Epithelial cell of esophagus (primary cell): Measurements from ENCODE around the gene RBKS.
"Not testable (repeated sequence)": the region's sequence is repeated elsewhere in the genome, so short reads cannot be mapped to it uniquely, and the experiment has no call there.

Experiments used
- DNase-seq: peaks from one replicate; pipeline ENCODE4 v3.0.0; 2010; ENCODE audit warnings: low read depth
- H3K4me3 ChIP-seq: 2 replicates; pipeline ENCODE4 v1.5.1; 2011; ENCODE audit warnings: mild to moderate bottlenecking, low read length, control low read depth
- CTCF ChIP-seq: IDR thresholded peaks from 2 replicates; pipeline ENCODE4 v1.5.1; 2011; ENCODE audit warnings: low read depth, mild to moderate bottlenecking, low read length, control low read depth, inconsistent platforms; ENCODE audit not compliant: insufficient read depth; ENCODE audit errors: missing control alignments

The RBKS gene

DNA sequence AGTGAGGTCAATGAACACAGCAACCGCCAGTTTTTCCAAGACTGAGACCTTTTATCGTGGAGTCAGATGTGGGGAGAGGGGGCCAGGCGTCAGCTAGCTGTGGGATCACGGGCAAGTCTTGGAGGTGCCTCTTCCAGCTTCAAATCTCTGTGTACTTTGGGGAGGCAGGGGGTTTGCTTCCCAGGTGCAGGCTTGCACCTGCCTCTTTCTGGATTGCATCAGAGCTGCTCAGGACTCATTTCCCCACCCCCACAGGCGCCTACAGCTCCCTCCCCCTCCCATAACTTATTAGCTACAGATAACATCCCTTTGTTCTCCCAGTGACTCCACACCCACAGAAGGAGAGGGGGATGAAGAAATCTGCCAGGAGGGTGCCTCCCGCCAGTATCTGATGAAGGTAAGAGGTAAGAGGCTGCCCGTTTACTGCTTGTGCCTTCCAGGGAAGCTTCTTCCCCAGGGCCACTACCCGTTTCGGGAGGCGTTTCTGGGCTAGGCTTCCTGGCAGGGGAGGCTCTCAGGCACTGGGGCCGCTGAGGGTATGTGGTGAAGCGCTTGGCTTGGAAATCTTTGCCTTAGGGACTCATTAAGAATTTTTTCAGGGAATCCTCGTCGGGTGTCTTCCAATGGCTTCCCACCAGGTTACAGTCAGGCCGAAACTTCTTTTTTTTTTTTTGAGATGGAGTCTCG lies 137.5 kb downstream of the RBKS start:
- H3K4me3 ChIP-seq = peak overlapping the region; percentile 32
- peak; percentile 72 for DNase-seq
- no peak for TF ChIP-seq CTCF

GRCh38 chr2:27751377-27751776 lies 138.8 kb downstream of the RBKS start:
- no peak for DNase-seq
- no peak overlapping the region for H3K4me3 ChIP-seq
- TF ChIP-seq CTCF = no peak

- not testable (repeated sequence) for H3K4me3 ChIP-seq, DNase-seq
These were observed 141.2 kb downstream of the RBKS start for GRCh38 chr2:27748803-27749554.

GRCh38 chr2:27747827-27748352 lies 142.3 kb downstream of the RBKS start:
- H3K4me3 ChIP-seq = no peak overlapping the region
- DNase-seq = no peak
- TF ChIP-seq CTCF = no peak

DNA sequence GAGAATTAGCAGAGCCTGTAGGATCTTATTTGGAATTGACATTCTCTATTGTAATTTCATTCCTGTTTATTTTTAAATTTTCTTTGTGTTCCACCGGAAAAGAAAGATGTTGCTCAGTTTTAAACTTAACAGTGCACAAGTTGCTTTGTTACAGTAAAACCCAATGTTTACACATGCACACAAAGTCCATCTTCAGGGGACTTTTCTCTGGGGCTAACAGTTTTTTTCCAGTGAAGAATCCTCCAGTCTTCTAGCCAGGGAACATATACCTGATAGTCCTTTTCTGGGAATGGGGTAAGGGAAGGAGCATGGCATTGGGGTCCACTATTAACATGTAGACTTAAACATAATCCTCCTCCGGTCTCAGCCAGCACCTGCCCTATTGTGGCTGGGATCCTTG lies 143.9 kb downstream of the RBKS start:
- no peak for TF ChIP-seq CTCF
- H3K4me3 ChIP-seq = no peak overlapping the region
- no peak for DNase-seq

DNA sequence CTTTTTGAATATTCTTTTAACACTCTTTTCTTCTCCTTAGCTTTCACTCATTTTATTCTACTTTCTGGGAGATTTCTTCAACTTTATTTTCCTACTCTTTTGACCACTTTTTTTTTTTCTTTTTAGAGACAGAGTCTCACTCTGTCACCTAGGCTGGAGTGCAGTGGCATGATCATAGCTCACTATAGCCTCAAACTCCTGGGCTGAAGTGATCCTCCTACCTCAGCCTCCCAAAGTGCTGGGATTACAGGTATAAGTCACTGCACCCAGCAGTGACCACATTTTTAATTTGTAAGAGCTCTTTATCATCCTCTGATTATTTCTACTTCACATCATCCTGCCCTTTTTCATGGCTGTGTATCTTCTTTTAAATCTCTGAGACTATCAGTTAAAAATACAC lies 144.7 kb downstream of the RBKS start:
- not testable (repeated sequence) for H3K4me3 ChIP-seq, DNase-seq

- no peak for TF ChIP-seq CTCF
- no peak overlapping the region for H3K4me3 ChIP-seq
- DNase-seq = no peak
These were observed 147.6 kb downstream of the RBKS start for GRCh38 chr2:27742571-27742970.

GRCh38 chr2:27741673-27742072 lies 148.5 kb downstream of the RBKS start:
- no peak for DNase-seq
- no peak overlapping the region for H3K4me3 ChIP-seq
- no peak for TF ChIP-seq CTCF
